DMS114 treated with DMSO at 0.1 percent for 48 hours (cell line): ENCODE results near the gene TRUB2.

ENCODE experiments used
- DNase-seq: peaks from one replicate; lab custom pipeline; 2025; ENCODE audit not compliant: unreplicated experiment; lab: John Stamatoyannopoulos, UW

Gene TRUB2

GRCh38 chr9:128322404-128323211 is at the start of gene TRUB2, which contains the start of gene COQ4:
Gene TRUB2 (minus strand): TSS chr9:128322447. CDS start chr9:128322408, 39 bp downstream.
Gene COQ4 (plus strand): TSS chr9:128322839. CDS start chr9:128322859, 20 bp downstream.
- DNase-seq = peak; percentile 81

- DNase-seq = no peak
Observed at GRCh38 chr9:128371630-128372117, 49.4 kb upstream of the TRUB2 start.

- peak; percentile 88 for DNase-seq
Observed at GRCh38 chr9:128370752-128371629, 48.7 kb upstream of the TRUB2 start, which contains the start of gene URM1. Gene URM1 (plus strand): TSS chr9:128371374. CDS start chr9:128371381, 7 bp downstream.

GRCh38 chr9:128370367-128370751 is 48.1 kb upstream of the TRUB2 start:
- DNase-seq = no peak

- no peak for DNase-seq
Observed at GRCh38 chr9:128369024-128369706, 46.9 kb upstream of the TRUB2 start.

GRCh38 chr9:128365525-128365924 is 43.3 kb upstream of the TRUB2 start:
- no peak for DNase-seq

GRCh38 chr9:128362774-128363173 is 40.5 kb upstream of the TRUB2 start:
- no peak for DNase-seq

- DNase-seq = peak; percentile 63
Observed at GRCh38 chr9:128361986-128362646, 39.9 kb upstream of the TRUB2 start.

- no peak for DNase-seq
Observed at GRCh38 chr9:128361296-128361985, 39.2 kb upstream of the TRUB2 start.

GRCh38 chr9:128360826-128361225 is 38.6 kb upstream of the TRUB2 start:
- DNase-seq = no peak

GRCh38 chr9:128358861-128359260 is 36.6 kb upstream of the TRUB2 start:
- DNase-seq = no peak

GRCh38 chr9:128358090-128358489 is 35.8 kb upstream of the TRUB2 start:
- DNase-seq = no peak

- no peak for DNase-seq
Observed at GRCh38 chr9:128355451-128355850, 33.2 kb upstream of the TRUB2 start.

GRCh38 chr9:128349772-128350171 is 27.5 kb upstream of the TRUB2 start:
- no peak for DNase-seq

- DNase-seq = no peak
Observed at GRCh38 chr9:128349125-128349524, 26.9 kb upstream of the TRUB2 start.

GRCh38 chr9:128344931-128345605 is 22.8 kb upstream of the TRUB2 start:
- DNase-seq = no peak

- DNase-seq = no peak
Observed at GRCh38 chr9:128343855-128344254, 21.6 kb upstream of the TRUB2 start.

GRCh38 chr9:128342971-128343680 is 20.9 kb upstream of the TRUB2 start:
- no peak for DNase-seq

GRCh38 chr9:128341435-128341849 is 19.2 kb upstream of the TRUB2 start:
- DNase-seq = peak; percentile 35
